ENCODE data around the gene AKTIP.

DNA sequence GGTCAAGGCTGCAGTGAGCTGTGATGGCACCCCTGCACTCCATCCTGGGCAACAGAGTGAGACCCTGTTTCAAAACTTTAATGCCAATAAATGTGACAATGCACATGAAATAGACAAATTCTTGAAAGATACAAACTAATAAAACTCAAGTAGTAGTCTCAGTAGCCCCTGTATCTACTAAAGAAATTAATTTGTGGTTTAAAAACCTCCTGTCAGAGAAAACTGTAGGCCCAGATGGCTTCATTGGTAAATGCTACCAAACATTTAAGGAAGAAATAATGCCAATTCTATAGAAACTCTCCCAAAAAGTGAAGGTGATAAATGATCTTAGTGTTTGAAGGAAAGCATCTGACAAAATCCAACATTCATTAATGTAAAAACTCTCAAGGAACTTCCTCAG is 16.8 kb downstream of the AKTIP start:
- TF ChIP-seq SP1 (IDR thresholded peaks at IDR 0.05): no peak
- TF ChIP-seq HDGF (IDR thresholded peaks at IDR 0.05; ENCODE audit: borderline replicate concordance): no peak
- no peak for TF ChIP-seq ZNF384 (IDR thresholded peaks at IDR 0.05)
- no peak for TF ChIP-seq ELF4 (IDR thresholded peaks at IDR 0.05)
- no peak for TF ChIP-seq LEF1 (IDR thresholded peaks at IDR 0.05; ENCODE audit: borderline replicate concordance)
- no peak for TF ChIP-seq TARDBP (IDR thresholded peaks at IDR 0.05)
- TF ChIP-seq, protein P1, sequence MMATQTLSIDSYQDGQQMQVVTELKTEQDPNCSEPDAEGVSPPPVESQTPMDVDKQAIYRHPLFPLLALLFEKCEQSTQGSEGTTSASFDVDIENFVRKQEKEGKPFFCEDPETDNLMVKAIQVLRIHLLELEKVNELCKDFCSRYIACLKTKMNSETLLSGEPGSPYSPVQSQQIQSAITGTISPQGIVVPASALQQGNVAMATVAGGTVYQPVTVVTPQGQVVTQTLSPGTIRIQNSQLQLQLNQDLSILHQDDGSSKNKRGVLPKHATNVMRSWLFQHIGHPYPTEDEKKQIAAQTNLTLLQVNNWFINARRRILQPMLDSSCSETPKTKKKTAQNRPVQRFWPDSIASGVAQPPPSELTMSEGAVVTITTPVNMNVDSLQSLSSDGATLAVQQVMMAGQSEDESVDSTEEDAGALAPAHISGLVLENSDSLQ (IDR thresholded peaks at IDR 0.05): no peak
- no peak for TF ChIP-seq FOXM1 (IDR thresholded peaks at IDR 0.05; ENCODE audit: borderline replicate concordance)

All from HEK293T (cell line).